Endometrial microvascular endothelial cells (primary cell): Measurements from ENCODE around the gene TFE3. TPM values are rescaled to one million over a fixed set of nuclear protein-coding genes. Genes with fewer than 3 reads are reported as not detected.

Source experiments
- in situ Hi-C: cut with HindIII; loops from 2 replicates; pipeline ENCODE4 v1.10.0; 2017; ENCODE audit warnings: low sequenced_read_pairs, low pct_unique_long_range_greater_than_20kb; ENCODE audit errors: inconsistent ontology term
- total RNA-seq: library from RNA; depleted of rRNA; stranded (reverse); fragments of >200 nt; gene quantifications from one replicate; pipeline ENCODE4 v1.2.3, GENCODE V29; 2015; ENCODE audit errors: inconsistent ontology term

TFE3 gene, protein sequence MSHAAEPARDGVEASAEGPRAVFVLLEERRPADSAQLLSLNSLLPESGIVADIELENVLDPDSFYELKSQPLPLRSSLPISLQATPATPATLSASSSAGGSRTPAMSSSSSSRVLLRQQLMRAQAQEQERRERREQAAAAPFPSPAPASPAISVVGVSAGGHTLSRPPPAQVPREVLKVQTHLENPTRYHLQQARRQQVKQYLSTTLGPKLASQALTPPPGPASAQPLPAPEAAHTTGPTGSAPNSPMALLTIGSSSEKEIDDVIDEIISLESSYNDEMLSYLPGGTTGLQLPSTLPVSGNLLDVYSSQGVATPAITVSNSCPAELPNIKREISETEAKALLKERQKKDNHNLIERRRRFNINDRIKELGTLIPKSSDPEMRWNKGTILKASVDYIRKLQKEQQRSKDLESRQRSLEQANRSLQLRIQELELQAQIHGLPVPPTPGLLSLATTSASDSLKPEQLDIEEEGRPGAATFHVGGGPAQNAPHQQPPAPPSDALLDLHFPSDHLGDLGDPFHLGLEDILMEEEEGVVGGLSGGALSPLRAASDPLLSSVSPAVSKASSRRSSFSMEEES
- 82.3 TPM for total RNA-seq

DNA sequence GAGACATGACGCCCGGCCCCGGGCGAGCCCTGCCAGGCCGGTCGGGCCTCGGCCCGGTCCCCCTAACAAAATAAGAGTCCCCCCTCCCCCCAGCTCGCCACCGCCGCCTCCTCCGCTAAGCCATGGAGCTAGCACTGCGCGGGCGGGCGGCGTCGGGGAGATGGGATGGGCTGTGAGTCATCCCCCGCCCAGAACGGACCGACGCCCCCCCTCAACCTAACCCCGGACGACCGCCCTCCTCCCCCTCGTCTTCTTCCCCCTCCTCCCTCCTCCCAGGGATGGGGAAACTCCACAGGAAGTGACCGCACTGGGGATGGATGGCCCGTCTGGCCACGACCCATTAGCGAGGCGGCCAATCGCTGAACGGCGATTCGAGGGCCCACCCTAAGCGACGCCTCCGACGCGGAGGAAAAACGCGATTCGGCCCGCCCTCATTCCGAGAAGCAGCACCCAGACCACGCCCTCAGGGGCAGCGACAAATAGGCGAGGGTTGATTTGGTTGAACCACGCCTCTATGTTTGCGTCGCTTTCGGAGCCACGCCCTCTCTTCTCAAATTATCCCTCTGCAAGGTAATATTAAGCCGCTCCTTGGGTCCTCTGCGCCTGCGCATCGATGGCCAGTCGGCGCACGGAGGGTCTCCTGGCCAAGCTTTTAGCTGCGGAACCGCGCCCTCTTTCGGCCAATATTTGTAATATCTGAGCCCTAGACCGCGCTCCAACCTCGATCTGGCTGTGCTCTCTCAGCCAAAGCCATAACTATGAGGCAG, at the start of gene TFE3:
TFE3 (minus strand) TSS at position 138 of the 767 bp plus-strand sequence; CDS start at position 7, 131 bp downstream.
- in situ Hi-C loops: no loop called here

DNA sequence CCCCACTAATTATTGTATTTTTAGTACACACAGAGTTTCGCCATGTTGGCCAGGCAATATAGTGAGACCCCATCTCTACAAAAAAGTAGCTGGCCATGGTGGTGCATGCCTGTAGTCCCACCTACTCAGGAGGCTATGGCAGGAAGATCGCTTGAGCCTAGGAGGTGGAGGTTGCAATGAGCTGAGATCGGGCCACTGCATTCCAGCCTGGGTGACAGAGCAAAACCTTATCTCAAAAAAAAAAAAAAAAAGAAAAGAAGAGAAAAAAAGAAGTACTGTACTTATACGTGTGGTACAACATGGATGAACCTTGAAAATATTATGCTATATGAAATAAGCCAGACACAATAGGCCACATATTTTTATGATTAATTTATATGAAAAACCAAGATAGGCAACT, 46.4 kb upstream of the TFE3 start:
- in situ Hi-C loops: no loop called here

DNA sequence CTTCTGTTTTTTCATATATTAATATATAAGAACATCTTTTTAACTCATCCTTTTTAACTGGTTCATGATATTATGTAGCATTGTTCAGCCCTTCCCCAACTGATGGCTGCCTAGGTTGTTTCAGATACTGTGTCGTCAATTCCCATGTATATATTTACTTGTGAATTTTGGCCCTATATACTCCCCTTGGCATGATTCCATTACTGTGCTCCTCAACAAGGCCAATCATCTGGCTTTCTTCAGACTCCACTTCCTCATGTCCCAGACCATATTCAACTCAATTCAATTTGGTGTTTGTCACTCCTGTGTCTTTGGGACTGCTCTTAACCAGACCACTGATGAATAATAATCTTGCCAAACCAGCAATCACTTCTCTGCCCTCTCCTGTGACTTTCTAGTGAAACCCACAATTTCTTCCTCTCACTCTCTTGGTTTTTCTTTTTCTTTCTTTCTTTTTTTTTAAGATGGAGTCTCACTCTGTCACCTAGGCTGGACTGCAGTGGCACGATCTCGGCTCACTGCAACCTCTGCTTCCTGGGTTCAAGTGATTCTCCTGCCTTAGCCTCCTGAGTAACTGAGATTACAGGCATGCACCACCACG, 39.2 kb upstream of the TFE3 start:
- in situ Hi-C loops: no loop called here

DNA sequence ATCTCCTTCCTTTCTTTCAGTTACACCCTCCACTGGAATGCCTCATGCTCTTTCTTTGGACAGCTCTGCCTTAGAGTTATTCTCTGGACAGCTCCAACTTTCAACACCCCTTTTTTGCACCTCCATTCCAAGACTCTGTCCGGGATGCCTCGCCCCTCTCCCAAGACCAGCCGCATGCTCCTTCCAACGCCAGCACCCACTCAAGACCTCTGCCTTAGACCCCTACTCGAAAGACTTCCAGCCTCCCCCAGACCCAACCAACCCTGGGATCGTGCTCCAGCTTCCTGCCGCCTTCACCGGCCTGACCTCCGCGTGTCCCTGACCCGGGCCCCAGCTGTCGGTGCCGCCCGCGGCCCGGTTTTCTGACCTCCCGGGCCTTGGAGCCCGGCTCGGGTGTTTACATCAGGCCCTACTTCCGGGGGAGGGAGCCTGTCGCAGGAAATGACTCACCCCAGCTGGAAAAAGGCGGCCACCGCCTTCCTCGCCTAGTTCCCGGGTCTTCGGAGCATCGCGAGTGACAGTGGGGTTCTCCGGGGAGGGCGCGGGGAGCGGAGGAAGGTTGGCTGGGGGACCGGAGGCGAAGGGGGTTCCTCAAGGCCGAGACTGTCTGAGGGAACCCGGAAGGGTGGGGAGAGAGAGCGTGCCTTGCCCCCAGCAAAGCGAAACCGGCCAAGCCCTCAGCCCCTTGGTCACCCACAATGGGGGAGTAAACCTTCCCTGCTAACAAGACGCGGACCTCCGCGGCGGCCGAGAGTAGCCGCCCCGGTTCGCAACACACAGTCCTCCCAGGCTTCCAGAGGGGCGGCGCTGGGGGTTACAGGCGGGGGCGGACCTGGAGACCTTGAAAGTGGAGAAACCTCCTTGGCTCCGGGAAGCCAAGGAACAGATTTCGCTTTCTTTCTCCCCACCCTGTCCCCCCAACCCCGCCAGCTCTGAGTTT, 36.6 kb upstream of the TFE3 start, which contains the start of gene WDR45:
WDR45 (minus strand) TSS at position 399 of the 940 bp plus-strand sequence. CDS start 1,792 bp downstream, outside the sequence.
- in situ Hi-C loops: no loop called here

DNA sequence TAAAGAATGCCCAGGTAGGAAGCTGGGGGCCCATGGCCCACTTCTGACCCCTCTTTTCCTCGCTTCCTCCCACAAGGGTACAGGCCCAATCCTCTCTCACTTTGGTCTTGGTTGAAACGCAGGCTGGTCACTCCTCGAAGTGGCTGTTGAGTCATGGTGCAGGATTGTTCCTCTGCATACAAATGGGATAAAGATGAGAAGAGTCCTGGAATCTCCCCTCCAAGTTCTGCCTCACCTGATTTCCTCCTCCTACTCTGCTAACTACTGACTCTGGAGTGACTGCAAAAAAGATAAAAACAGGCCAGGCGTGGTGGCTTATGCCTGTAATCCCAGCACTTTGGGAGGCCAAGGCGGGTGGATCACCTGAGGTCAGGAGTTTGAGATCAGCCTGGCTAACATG, 34.8 kb upstream of the TFE3 start:
- in situ Hi-C loops: no loop called here

DNA sequence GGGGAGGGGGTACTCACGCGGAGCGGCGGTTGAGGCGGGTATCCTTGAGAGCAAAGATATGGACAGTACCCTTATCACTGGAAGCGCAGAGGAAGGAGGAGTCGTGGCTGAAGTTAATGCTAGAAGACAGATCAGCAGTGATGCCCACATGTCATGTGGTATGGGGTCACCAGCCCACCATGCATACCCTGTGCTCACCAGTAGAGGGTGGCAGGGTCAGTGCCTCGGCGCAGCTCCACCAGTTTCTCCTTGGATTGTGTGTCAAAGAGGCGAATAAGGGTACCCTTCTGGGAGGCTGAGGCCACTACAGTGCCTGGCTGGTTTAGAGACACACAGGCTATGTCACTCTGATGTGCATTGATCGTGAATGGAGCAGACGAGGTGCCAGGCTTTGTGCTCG, 32.2 kb upstream of the TFE3 start:
- in situ Hi-C loops: no loop called here

DNA sequence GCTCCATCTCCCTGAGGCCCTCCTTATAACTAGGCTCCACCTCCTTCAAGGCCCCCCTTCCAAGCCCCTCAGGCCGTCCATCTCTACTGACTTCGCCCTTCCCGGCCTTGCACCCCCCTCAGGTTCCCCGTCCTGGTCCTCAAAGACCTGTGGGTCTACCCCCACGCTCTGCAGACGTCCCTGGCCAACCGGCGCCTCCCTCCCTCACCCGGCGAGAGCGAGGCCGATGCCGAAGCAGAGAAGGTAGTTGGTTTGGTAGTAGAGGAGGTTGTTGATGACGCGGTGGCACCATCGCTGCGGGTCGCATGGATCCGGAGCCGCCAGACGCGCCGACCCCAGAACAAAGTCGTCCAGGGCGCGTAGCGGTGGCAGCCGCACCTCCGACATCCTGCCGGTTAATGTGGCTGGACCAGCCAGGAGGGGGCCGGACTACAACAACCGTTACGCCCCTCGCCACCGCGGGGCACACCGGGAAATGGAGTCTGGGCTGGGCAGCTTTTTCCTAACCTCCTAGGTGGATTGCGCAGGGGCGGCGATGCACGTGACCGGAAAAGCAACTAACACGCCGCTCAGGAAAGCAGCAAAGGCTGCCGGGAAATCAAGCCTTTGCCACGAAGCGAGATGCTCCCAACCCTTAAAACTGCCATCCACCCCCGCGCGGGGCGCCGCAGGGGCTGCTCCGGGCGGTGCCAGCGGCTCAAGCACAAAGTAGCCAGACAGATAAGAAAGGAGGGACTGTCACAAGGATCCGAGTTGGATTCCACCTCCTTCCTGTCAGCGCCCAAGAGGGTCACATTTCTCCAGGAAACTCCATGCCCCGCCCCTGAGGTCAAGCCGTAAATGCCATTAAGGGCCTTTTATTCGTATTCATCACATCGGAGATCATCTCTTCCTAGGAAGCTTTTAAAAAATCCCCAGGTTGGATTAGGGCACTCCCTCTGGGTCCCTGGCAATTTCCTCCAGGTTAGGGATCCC, 30.7 kb upstream of the TFE3 start, which contains the start of gene PRAF2:
PRAF2 (minus strand) TSS at position 402 of the 975 bp plus-strand sequence; CDS start at position 387, 15 bp downstream.
- in situ Hi-C loops: no loop called here

DNA sequence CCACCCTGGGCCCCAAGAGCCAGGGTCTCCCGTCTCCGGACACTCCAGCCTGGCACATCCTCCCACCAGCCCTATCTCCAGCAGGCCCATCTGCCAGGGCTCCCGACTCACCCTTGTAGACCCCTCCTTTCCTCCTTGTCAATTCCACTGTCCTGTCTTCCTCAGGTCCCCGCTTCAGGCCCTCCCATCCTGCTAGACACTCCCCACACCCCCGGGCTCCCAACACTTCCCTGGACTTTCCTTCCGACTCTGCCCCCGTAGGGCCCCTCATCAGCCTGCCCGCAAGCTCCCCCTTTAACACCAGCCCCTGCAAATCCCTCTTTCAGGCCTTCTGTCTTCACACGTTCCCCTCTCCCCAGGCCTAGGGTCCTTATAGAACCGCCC, 29.5 kb upstream of the TFE3 start:
- in situ Hi-C loops: no loop called here

DNA sequence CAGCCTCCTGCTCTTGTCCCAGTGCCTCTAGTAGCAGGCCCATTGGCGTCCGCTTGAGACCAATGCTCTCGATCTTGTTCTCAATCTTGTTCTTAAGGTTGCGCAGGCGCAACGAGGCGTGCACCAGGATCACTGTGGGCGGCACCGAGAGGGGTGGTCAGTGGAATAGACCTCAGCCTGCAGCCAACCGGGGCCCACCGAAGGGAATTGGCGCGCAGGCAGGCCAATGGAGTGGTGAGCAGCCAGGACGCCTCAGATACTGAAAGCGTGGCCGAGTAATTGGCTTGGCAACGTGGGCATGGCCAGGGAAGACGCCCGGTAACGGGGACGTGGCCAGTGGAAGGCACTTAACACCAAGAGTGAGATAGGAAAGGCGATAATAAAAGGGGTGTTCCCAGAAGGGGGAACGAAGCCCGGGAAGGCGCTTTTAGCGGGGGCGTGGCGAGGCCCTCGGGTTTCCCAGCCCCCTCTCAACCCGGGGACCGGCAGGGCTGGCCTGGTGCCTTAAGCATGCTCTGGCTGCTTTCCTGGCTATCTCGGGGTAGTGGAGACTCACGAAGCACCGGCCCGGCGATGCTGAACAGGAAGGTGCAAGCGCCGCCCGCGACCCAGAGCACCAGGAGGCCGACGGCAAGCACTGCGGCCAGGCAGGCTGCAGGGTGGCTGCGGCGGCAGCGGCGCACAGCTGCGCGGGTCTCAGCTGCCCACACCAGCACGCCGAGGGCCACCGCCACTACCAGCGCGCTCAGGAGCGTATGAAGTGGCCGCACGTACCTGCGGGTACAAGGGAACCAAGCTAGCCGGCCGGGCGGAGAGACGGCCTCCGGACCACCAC, 28.9 kb upstream of the TFE3 start:
- in situ Hi-C loops: no loop called here

DNA sequence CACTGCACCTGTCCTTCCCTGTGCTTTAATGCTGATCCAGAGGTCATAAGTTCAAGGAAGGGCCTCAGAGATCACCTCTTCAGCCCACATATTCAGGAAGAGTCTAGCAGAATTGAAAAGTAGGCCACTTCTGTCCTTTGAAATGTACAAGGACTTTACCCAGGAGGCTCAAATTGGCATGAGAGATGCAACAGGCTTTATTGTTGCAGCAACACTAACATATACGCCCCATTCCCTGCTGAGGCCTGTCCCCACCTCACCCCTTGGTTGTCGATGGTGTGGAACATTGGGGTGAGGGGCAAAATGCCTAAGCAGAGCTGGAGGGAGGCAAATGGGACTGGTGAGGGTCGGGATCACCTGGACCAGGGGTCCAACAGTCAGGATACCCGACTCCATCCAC, 27.8 kb upstream of the TFE3 start:
- in situ Hi-C loops: no loop called here

DNA sequence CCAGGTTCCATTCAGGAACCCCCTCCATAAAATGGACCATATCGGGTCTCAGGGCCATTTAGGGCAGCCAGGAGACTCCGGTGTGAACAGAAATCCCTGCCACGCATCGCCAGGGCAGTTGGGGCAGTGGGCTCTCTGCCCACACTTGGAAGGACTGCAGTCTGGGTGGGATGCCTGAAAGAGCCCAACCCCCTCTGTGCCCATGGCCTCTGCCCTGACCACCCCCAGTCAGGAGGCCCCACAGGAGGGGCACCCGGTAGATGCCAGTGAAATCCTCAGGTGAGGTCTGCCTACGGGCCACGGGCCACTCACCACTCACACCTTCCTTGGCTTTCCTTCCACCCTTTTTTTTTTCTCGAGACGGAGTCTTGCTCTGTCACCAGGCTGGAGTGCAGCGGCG, 25.9 kb upstream of the TFE3 start:
- in situ Hi-C loops: no loop called here

DNA sequence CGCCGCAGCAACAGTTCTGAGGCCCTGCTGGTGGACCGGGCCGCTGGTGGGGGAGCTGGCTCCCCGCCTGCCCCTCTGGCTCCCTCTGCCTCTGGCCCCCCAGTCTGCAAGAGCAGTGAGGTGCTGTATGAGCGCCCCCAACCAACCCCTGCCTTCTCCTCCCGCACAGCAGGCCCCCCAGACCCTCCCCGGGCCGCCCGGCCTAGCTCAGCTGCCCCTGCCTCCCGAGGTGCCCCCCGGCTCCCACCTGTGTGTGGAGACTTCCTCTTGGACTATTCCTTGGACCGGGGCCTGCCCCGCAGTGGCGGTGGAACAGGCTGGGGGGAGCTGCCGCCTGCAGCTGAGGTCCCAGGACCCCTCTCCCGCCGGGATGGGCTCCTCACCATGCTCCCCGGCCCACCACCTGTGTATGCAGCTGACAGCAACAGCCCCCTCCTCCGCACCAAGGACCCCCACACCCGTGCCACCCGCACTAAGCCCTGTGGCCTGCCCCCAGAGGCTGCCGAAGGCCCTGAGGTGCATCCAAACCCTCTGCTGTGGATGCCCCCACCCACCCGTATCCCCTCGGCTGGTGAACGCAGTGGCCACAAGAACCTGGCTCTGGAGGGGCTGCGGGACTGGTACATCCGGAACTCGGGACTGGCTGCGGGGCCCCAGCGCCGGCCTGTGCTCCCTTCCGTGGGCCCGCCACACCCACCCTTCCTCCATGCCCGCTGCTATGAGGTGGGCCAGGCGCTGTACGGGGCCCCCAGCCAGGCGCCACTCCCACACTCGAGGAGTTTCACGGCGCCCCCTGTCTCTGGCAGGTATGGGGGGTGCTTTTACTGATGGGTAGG, 24.3 kb upstream of the TFE3 start:
- in situ Hi-C loops: no loop called here

DNA sequence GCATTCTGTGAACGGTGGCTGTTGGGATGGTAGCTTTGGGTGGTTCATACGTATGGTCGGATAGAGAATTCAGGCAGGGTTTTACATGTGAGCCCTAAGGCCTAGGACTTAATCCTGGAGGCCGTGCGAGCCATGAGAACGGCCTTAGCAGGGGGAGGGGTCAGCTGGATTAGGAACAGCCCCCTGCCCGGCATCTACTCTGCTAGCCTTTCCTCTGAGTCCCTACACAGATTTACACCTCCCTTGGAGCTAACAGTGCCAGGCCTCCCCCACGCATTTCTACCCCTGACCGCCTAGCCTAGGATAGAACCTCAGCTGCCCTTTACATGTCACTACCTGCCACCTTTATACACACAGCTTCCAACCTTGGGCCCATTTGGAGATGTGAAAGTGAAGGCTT, 23.5 kb upstream of the TFE3 start:
- in situ Hi-C loops: no loop called here

DNA sequence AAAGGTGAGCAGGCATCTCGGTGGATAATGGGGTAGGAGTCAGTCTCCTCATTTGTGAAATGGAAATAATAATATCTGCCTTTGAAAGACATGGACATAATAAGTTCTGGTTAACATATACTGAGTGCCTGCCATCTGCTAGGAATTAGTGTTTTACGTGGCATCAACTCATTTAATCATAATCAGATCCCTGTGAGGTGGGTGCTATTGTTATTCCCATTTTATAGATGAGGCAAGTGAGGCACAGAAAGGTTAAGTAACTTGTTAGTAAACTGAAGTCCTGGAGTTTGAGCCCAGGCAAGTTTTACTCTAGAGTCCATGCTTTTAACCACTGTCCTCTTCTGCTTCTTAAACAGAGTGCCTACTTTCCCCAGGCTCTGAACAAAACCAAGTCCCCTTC, 23.1 kb upstream of the TFE3 start:
- in situ Hi-C loops: no loop called here

DNA sequence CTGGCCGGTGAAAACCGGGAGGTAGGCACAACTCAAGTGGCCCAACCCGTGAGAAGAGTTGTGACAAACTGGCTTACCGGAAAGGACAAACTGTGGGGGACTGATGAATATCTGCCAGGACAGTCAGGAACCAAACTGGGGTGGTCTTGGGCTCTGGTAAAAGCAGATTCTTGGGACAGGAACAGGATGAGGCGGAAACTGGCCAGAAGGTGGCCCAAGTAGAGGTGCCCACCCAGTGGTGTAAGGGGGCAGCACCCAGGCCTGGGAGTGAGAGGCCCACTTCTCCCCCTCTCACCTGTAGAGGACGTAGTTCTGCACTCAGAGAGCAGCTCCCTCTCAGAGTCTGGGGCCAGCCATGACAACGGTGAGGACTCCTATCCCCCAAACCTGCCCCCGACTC, 21.6 kb upstream of the TFE3 start:
- in situ Hi-C loops: no loop called here

DNA sequence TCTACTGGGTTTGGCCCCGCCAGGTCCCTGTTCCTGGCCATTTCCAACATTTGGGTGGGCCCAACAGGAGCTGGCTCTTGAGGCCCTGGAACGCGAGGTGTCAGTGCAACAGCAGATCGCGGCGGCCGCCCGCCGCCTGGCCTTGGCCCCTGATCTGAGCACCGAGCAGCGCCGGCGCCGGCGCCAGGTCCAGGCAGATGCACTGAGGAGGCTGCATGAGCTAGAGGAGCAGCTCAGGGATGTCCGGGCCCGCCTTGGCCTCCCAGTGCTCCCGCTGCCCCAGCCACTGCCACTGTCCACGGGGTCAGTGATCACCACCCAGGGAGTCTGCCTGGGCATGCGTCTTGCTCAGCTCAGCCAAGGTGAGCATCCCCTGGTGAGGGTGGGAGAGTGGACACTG, 21.1 kb upstream of the TFE3 start:
- in situ Hi-C loops: no loop called here
